ENCODE data around the gene ACAA1.
A peak's percentile ranks its signal among the peaks of the same experiment; 100 is the strongest.
"Not testable (repeated sequence)": the region's sequence is repeated elsewhere in the genome, so short reads cannot be mapped to it uniquely, and the experiment has no call there.

Gene ACAA1

GRCh38 chr3:38153221-38153620, 16.3 kb upstream of the ACAA1 start:
- DNase-seq, result no peak

GRCh38 chr3:38152609-38153008, 15.7 kb upstream of the ACAA1 start:
- no peak for DNase-seq

- no peak for DNase-seq
These were observed 14.8 kb upstream of the ACAA1 start for GRCh38 chr3:38151667-38152265.

DNA sequence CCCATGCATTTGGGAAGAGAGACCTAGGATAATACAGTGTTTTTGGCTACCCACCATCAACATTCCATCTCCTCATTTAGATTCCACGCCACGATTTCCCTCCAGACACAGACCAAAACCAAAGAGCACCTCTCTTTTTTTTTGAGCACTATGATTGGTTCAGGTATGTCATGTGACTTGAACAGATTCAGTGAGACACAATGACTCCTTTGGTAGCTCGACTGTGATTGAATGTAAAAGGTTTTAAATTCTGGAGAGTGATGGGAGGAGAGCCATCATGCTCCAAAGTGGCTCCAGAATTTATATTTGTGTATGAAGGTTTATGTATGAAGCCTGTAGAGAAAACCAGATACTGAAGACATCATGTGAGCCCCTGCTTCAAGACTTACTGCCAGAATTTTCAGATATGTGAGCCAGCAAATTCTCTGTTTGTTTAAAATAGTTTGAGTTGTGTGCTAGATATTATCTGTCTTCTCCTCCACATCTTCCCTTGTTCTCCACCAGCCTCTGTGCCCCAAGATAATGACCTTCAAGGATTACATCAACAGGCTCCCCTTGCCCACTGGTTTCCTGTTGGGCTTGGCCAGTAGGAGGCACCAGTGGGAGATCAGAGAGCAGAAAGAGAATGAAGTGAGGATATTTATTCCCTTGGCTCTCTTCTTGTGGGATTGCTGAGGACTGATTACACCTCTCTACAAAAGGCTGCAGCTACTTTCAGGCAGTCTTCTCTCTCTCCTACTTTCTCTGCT, 14.0 kb upstream of the ACAA1 start:
- DNase-seq, result no peak

- DNase-seq, result no peak
These were observed 12.8 kb upstream of the ACAA1 start for GRCh38 chr3:38149708-38150107.

DNA sequence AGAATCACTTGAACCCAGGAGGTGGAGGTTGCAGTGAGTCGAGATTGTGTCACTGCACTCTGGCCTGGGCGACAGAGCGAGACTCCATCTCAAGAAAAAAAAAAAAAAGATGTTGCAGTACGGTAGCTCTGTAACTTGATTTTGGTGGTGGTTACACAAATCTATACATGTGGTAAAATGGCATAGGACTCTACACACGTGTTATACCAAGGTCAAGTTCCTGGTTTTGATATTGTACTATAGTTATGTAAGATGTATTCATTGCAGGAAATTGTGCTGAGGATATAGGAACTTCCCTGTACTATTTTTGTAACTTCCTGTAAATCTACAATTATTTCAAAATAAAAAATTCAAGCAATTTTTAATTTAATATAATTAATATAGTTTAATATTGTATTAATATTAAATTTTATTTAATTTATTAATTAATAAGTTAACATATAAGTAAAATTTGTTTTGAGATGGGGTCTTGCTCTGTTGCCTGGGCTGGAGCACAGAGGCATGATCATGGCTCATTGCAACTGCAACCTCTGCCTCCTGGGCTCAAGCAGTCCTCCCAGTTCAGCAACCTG, 11.5 kb upstream of the ACAA1 start:
- DNase-seq, result no peak

- DNase-seq, result no peak
These were observed 10.5 kb upstream of the ACAA1 start for GRCh38 chr3:38147421-38147820.

DNA sequence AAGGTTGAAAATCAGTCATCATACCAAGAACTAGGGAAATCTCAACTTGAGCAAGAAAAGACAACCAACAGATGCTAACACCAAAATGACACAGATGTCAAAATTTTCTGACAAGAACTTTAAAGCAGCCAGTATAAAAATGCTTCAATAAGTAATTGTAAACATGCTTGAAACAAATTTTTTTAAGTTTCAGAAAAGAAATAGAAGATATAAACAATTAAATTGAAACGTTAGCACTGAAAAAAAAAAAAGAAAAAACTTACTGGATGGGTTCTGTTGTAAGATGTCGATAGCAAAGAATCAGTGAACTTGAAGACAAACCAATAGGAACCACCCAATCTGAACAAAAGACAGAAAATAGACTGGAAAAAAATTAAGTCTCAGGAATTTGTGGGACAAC, 9.6 kb upstream of the ACAA1 start:
- no peak for DNase-seq

DNA sequence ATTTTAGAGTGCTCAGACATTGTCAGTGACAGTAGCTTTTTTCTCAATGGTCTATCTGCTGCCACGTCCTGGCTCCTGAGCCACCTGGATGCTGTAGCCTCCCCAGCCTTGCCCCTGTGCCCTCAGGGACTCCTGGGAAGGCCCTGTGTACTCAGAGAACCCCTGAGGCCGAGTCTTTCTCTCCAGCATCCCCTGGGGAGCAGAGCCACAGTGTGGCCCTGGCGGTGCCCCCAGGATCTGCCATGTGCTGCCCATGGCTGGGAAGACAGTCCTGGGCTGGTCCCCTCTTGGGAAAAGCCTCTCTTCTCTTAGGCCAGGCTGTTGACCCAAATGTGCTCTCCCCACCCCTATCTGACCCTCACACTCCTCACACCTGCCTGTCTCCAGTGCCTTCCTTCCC, 6.6 kb upstream of the ACAA1 start:
- no peak for DNase-seq

- DNase-seq, result no peak
These were observed 6.0 kb upstream of the ACAA1 start for GRCh38 chr3:38142959-38143358.

- no peak for DNase-seq
These were observed 5.0 kb upstream of the ACAA1 start for GRCh38 chr3:38141952-38142273.

DNA sequence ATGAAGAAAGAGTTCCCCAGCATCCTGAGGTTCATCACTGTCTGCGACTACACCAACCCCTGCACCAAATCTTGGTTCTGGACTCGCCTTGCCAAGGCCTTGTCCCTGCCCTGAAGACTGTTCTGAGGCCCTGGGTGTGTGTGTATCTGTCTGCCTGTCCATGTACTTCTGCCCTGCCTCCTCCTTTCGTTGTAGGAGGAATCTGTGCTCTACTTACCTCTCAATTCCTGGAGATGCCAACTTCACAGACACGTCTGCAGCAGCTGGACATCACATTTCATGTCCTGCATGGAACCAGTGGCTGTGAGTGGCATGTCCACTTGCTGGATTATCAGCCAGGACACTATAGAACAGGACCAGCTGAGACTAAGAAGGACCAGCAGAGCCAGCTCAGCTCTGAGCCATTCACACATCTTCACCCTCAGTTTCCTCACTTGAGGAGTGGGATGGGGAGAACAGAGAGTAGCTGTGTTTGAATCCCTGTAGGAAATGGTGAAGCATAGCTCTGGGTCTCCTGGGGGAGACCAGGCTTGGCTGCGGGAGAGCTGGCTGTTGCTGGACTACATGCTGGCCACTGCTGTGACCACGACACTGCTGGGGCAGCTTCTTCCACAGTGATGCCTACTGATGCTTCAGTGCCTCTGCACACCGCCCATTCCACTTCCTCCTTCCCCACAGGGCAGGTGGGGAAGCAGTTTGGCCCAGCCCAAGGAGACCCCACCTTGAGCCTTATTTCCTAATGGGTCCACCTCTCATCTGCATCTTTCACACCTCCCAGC, 4.4 kb upstream of the ACAA1 start:
- DNase-seq, result no peak

DNA sequence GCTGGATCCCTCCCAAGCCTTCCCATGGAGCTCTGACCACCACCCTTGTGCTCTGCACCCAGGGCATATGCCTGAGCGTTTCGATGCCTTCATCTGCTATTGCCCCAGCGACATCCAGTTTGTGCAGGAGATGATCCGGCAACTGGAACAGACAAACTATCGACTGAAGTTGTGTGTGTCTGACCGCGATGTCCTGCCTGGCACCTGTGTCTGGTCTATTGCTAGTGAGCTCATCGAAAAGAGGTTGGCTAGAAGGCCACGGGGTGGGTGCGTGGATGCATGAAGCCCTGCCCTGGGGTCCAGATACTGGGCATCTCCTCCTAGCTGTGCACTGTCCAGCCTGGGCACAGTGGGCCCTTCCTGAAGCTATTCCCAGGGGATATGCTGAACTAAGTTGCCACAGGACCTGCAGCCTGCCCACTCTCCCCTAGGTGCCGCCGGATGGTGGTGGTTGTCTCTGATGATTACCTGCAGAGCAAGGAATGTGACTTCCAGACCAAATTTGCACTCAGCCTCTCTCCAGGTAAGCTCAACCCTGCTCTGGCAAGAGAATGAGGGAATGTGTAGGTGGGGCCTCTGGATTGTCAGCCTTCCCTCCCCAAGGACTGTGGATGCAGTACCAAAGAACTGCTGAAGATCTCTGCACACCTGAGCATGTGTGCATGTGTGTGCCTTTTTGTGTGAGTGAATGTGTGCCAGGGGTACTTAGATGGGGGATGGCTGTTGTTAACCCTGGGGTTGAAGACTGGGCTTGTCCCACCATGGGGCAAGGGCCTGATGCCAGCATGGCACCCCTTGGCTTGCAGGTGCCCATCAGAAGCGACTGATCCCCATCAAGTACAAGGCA, 3.6 kb upstream of the ACAA1 start:
- no peak for DNase-seq

- DNase-seq, result no peak
These were observed 2.7 kb upstream of the ACAA1 start for GRCh38 chr3:38139652-38140051.

DNA sequence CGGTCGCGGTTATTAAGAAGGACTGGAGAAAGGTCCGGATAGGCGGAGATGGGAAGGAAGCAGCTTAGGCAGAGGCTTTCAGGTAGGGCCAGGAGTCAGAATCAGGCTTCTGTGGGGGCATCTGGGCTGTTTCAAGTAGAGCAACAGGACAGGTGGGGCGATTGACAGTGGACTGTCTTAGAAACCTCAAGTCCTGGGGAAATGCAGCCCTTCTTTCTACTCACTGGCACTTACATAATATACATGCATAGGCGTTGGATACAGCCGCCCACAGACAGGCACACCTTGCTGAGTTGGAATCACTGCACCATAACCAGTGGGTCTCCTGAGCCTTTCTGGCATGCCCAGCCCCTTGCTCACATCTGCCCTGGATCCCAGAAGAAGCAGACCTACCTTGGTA, 2.3 kb upstream of the ACAA1 start:
- no peak for DNase-seq

GRCh38 chr3:38138349-38139190, 1.6 kb upstream of the ACAA1 start, which contains the start of gene MYD88:
Gene MYD88, plus strand, starts transcription at chr3:38138661. Its CDS starts 40 bp downstream, at chr3:38138701.
- peak; percentile 87 for DNase-seq

- peak; percentile 29 for DNase-seq
These were observed 855 bp upstream of the ACAA1 start for GRCh38 chr3:38137615-38138348.

DNA sequence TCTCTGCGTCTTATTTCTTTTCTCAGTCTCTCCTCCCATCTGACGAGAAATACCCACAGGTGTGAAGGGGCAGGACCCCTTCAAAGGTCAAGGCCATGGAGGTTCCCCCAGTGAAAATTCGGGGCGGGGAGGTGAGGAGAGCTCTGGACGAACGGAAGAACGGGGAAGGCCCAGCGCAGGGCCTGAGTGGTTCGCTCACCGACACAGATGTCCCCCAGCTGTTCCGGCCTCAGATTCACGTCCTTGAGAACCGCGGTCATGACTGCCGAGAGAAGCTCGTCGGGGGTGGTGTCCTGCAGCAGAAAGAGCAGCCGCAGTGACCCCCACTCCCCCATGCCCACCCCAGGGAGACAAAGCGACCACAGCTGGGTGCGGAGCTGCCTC, 542 bp downstream of the ACAA1 start:
- DNase-seq, result peak; percentile 27

GRCh38 chr3:38135621-38136277, 1.2 kb downstream of the ACAA1 start:
- DNase-seq, result peak; percentile 39

DNA sequence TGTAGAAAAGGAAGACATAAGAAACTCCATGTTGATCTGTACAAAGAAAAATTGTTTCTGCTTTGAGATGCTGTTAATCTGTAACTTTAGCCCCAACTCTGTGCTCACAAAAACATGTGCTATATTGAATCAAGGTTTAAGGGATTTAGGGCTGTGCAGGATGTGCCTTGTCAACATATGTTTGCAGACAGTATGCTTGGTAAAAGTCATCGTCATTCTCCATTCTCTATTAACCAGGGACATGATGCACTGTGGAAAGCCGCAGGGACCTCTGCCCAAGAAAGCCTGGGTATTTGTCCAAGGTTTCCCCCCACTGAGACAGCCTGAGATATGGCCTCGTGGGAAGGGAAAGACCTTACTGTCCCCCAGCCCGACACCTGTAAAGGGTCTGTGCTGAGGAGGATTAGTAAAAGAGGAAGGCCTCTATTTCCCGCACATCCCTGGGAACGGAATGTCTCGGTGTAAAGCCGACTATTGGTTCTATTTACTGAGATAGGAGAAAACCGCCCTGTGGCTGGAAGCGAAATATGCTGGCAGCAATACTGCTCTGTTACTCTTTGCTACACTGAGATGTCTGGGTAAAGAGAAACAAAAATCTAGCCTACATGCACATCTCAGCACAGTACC, 2.3 kb downstream of the ACAA1 start:
- not testable (repeated sequence) for DNase-seq
